ENCODE data around the gene PTPRG.

PTPRG gene

GRCh38 chr3:61774279-61774890, 213.0 kb downstream of the PTPRG start:
- no peak for DNase-seq

- no peak for DNase-seq
Observed at GRCh38 chr3:61776390-61776789, 215.0 kb downstream of the PTPRG start.

- DNase-seq = no peak
Observed at GRCh38 chr3:61777483-61777882, 216.1 kb downstream of the PTPRG start.

DNA sequence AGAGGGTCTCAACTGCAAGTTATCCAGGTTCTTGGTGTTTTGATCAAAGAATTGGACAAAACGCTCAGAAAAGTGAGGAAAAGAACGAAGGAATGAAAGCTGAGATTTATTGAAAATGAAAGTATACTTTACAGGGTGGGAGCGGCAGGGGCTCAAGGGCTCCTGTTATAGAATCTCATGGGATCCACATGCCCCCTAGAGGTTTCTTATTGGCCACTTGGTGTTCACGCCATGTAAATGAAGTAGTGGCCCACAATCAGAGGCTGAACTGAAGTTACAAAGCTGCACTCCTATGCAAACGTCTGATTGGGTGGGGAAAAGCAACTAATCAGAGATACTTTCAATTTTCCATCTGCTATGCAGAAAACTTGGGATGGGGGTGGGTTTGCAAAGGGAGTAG, 216.7 kb downstream of the PTPRG start:
- DNase-seq = no peak

- DNase-seq = no peak
Observed at GRCh38 chr3:61780016-61780415, 218.6 kb downstream of the PTPRG start.

- no peak for DNase-seq
Observed at GRCh38 chr3:61780455-61781228, 219.3 kb downstream of the PTPRG start.

- no peak for DNase-seq
Observed at GRCh38 chr3:61783993-61784718, 222.8 kb downstream of the PTPRG start.

DNA sequence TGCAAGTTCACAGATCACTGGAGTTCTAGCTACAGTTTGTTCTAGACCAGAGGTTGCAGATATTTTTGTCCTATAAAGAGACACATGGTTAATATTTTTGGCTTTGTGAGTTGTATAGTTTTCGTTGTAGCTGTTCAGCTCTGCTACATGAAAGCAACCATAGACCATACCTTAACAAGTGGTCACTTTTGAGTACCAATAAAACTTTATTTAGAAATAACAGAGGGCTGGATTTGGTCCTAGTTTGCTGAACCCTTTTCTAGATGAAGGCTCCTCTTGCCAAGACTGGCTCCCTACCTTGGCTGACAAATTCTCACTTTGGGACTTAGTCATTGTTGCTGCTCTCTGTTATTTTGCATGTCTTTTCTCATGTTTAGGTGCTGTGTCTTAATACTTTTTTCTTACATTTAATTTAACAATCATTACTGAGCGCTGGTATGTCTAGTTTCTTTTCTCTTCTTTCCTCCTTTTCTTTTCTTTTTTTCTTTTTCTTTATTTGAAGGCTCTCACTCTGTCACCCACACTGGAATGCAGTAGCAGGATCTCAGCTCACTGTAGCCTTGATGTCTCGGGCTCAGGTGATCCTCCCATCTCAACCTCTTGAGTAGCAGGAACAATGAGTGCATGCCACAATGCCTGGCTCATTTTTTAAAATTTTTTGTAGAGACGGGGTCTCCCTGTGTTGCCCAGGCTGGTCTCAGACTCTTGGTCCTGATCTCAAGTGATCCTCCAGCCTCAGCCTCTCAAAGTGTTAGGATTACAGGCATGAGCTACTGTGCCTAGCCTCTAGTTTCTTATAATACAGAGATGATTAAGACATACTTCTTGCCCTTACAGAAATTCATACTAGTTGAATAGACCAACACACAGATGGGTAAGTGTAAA, 227.5 kb downstream of the PTPRG start:
- no peak for DNase-seq

DNA sequence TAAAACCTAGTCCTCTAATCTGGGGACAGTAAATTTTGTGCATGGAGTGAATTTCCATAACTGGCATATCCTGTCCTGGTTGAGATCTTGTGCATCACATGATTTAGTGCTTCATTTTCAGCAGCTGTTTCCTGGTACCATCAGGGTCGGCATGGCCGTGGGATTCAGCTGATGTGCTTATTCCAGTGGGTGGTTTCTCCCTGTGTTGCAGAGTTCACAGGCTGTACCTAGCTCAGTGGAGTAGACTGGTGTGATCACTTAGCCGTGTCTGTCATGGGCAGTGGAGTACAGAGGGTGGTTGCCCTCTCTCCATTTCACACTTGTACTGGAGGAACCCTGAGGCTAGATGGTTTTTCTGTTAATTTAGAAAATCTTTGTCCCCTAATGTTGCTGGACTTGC, 228.5 kb downstream of the PTPRG start:
- no peak for DNase-seq

DNA sequence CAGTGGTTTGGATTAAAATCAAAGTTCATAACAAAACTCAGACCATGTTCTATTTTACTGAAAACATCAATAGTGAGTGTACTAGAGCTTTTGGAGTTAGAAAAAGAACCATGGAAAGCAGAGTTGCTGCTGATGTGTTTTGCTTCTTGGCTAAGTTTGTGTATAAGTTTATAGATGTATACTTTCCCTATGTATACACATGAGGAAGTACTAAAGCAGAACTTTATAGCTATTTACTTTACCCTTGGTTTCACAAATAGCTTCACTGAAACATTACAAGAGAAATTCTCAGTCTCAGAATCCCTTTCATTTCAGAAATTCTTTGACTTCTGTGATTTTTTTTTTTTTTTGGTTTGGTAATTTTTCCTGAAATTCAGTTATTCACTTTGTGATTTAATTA, 229.0 kb downstream of the PTPRG start:
- no peak for DNase-seq

DNA sequence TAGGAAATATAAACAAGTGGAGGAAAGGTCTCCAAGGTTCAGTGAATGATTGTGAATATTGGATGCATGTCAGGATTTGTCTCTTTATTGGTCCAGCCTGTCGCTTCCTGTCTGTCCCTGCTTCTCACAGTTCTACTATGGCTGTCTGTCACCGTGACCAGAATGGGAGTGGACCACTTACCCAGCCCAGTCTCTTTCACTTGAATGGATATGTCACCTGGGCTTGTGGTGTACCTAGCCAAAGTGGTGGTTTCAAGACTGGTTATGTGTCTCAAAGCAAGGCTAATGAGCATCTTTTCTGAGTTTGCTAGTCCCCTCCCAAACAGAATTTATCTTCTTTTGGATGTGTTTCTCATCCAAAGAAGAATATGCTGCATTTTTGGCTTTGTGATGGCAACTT, 231.7 kb downstream of the PTPRG start:
- DNase-seq = no peak

- no peak for DNase-seq
Observed at GRCh38 chr3:61793521-61793920, 232.2 kb downstream of the PTPRG start.

GRCh38 chr3:61794341-61794740, 233.0 kb downstream of the PTPRG start:
- DNase-seq = no peak

DNA sequence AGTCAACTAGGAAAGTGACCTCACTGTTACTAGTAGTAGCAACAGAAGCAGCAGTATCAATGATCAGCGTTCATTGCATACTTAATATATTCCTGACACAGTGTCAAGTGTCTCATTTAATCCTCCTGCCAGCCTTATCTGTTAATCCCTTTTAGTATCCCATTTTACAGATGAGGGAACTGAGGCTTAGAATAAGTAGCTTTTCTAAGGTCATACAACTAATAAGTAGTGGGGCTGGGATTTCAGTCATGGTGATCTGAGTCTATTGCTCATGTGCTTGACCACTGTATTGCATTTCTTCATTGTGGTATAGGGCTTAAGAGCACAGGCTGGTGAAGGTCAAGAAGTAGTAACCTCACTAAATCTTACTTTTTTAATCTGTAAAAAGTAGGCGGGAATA, 233.6 kb downstream of the PTPRG start:
- DNase-seq = no peak

DNA sequence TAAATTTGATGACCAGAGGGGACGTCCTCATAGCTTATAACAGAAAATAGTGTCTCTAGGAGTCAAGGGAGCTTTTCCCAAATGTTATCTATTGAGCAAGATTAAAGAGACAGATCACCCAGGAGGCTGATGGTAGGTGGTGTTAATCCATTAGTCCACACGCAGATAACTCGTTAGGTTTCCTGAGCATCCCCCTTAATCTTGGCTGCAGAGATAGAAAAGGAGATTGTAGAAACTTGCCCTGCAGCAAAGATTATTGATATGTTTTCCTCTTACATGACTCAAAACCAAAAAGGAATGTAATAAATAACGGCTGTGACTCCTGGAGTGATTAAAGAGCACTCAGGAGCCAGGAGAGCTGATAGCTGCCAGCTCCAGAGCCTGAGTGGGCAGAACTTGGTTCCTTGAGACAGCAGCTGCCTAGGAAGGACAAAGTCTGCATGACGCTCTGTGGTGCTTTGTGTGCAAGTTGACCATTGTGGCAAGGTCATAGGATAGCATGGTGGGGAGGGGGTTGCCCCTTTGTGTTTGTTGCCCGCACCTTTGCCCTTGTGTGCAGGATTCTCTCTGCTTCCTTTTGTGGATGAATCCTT, 234.8 kb downstream of the PTPRG start:
- DNase-seq = no peak

GRCh38 chr3:61796911-61797310, 235.5 kb downstream of the PTPRG start:
- DNase-seq = no peak

DNA sequence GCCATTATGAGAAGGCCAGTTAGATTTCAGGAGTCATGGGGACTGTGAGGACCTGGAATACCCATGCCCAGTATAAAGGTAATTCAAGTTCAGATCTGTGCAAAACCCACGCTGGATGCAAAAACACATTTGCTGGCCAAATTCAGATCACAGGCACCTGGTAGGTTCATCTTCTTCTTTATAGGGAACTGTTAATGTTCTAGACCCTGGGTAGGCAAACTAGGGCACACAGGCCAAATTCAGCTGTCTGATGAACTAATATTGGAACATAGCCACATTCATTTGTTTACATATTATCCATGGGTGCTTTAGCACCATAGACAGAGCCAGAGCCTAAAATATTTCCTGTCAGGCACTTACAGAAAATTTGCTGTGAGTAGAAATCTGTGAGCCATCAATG, 241.4 kb downstream of the PTPRG start:
- DNase-seq = no peak

DNA sequence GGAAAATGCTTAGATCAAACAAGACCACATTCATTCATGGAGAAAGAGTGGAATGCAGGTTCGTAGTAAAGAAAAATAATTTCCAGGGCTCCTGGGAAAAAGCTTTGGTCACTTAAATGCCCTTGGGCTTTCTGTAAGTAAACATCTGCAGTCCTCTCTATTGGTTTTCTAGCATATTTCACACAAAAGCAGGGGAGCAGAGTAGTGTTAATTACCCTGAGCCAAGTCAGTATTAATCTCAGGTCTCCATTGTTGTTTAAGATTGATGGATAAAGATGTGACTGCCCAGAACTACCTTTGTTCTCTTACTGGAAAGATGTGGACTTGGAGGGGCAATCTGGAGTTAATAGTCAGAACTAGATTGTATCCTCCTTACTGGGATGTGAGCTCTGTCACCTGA, 242.6 kb downstream of the PTPRG start:
- DNase-seq = no peak

GRCh38 chr3:61804782-61805181, 243.4 kb downstream of the PTPRG start:
- no peak for DNase-seq

DNA sequence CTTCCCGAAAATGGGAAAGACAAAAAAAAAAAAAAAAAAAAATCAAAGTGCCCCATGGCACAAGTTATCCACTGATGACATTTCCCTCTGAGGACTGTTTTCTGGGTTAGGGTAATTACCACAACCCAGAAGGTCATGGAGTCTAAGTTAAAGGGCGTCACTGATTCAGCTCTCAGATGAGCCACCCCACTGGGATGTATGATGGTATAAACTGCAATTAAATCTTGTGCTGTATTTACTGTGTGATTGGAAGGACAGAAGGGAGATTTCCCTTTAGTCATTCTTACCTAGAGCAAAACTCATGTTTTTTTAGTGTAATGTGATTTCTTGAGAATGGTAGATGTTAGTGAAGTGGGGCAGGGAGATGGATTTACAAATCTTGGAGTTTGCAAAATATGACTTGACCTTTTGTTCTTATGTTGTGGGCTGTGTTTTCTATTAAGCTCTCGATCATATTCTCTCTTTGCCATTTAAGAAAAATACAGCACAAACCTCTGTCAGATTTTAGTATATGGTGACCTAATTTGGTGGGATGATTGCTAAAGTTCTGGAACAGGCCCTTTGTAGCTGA, 244.2 kb downstream of the PTPRG start:
- no peak for DNase-seq

GRCh38 chr3:61806810-61807209, 245.4 kb downstream of the PTPRG start:
- DNase-seq = no peak

- DNase-seq = no peak
Observed at GRCh38 chr3:61807865-61808276, 246.5 kb downstream of the PTPRG start.

Data from DMS53 (cell line).